GM10266 (cell line): Measurements from ENCODE around the gene AFF3.

Source experiments
- DNase-seq: peaks from one replicate; pipeline ENCODE4 v3.0.0; 2012; ENCODE audit errors: extremely low spot score
- CTCF ChIP-seq: IDR thresholded peaks from 2 replicates; pipeline ENCODE4 v1.5.1; 2012; ENCODE audit warnings: mild to moderate bottlenecking, low read depth; ENCODE audit not compliant: control insufficient read depth, insufficient read depth; ENCODE audit errors: missing control alignments

Gene AFF3

GRCh38 chr2:99836690-99837605 lies 305.4 kb downstream of the AFF3 start:
- DNase-seq: no peak
- TF ChIP-seq CTCF: no peak

- no peak for DNase-seq
- TF ChIP-seq CTCF: no peak
Observed at GRCh38 chr2:99834426-99834825, 308.0 kb downstream of the AFF3 start.

- no peak for DNase-seq
- no peak for TF ChIP-seq CTCF
Observed at GRCh38 chr2:99833586-99834201, 308.7 kb downstream of the AFF3 start.

GRCh38 chr2:99832926-99833325 lies 309.5 kb downstream of the AFF3 start:
- TF ChIP-seq CTCF: no peak
- DNase-seq: no peak

GRCh38 chr2:99831772-99832171 lies 310.6 kb downstream of the AFF3 start:
- no peak for DNase-seq
- no peak for TF ChIP-seq CTCF

- no peak for TF ChIP-seq CTCF
- no peak for DNase-seq
Observed at GRCh38 chr2:99827296-99827999, 314.9 kb downstream of the AFF3 start.
